GM23338 (cell line): ENCODE measurements around the gene GADD45GIP1. TPM values are rescaled to one million over a fixed set of nuclear protein-coding genes. Genes with fewer than 3 reads are reported as not detected.

Source experiments
- CREB1 ChIP-seq: fragments of 250-450 bp; sonication (Bioruptor Pico); IDR thresholded peaks from 2 replicates; pipeline ENCODE4 v1.5.0; 2020; ENCODE audit warnings: low read depth, mild to moderate bottlenecking, moderate library complexity
- EZH2phosphoT487 ChIP-seq: fragments of 200-600 bp; sonication (generic); IDR thresholded peaks from one replicate; pipeline ENCODE4 v1.8.1; 2018; ENCODE audit warnings: antibody characterized with exemption; ENCODE audit not compliant: unreplicated experiment
- NANOG ChIP-seq: IDR thresholded peaks from 2 replicates; pipeline ENCODE4 v1.6.1; 2016; ENCODE audit warnings: antibody characterized with exemption, borderline replicate concordance
- STAT1 ChIP-seq: IDR thresholded peaks from one replicate; pipeline ENCODE4 v1.6.1; 2016; ENCODE audit warnings: antibody characterized with exemption; ENCODE audit not compliant: unreplicated experiment
- ZNF114 ChIP-seq: fragments of 250-450 bp; sonication (Bioruptor Pico); IDR thresholded peaks from 2 replicates; pipeline ENCODE4 v1.5.0; 2020; ENCODE audit warnings: mild to moderate bottlenecking, moderate library complexity
- ZNF331 ChIP-seq: fragments of 250-450 bp; sonication (Bioruptor Pico); IDR thresholded peaks from 2 replicates; pipeline ENCODE4 v1.5.0; 2020; ENCODE audit warnings: low read depth, mild to moderate bottlenecking, moderate library complexity
- polyA plus RNA-seq: library from polyadenylated mRNA; unstranded; fragments of >200 nt; fragmentation: Nextera tagmentation; extraction: Ambion mirVana; gene quantifications from 2 replicates; pipeline ENCODE4 v1.2.1, GENCODE V29; 2016
- total RNA-seq: library from RNA; depleted of rRNA; stranded (reverse); fragments of >200 nt; shearing (Covaris generic); gene quantifications from 2 replicates; pipeline ENCODE4 v1.2.3, GENCODE V29; 2014
- TF ChIP-seq, protein P1 (sequence below): fragments of 250-450 bp; sonication (Bioruptor Pico); IDR thresholded peaks from 2 replicates; pipeline ENCODE4 v1.5.0; 2020; ENCODE audit warnings: mild to moderate bottlenecking, moderate library complexity
- TF ChIP-seq, protein P2 (sequence below): IDR thresholded peaks from 2 replicates; pipeline ENCODE4 v1.6.1; 2016; ENCODE audit warnings: antibody characterized with exemption

GADD45GIP1 gene
- total and polyA plus RNA-seq, 2 experiments from 2014 or later = 63.9 to 255 TPM

DNA sequence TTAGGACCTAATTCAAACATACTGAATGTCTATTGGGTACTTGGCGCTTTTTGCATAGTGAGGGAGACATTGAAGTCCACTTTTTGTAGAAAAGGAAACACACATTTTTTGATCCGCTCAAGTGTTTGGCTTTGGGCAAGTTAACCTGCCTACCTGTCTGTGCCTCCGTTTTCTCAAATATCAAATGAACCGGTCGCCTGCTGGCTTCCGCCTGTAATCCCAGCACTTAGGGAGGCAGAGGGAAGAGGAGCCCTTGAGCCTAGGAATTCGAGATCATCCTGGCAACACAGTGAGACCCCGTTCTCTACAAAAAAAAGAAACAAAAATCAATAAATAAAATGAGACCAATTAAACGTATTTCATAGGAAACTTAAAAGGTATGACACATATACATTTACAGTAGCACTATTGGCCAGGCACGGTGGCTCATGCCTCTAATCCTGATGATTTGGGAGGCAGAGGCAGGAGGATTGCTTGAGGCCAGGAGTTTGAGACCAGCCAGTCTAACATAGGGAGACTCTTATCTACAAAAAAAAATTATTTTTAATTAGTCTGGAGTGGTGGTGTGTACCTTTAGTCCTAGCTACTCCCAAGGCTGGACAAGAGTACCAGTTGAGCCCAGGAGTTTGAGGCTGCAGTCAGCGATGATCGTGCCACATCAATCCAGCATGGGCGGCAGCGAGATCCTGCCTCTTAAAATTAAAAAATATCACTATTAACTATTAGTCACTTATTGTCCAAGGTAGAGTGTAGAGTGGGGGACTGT is 10.1 kb downstream of the GADD45GIP1 start (continued):
- TF ChIP-seq, protein P1, sequence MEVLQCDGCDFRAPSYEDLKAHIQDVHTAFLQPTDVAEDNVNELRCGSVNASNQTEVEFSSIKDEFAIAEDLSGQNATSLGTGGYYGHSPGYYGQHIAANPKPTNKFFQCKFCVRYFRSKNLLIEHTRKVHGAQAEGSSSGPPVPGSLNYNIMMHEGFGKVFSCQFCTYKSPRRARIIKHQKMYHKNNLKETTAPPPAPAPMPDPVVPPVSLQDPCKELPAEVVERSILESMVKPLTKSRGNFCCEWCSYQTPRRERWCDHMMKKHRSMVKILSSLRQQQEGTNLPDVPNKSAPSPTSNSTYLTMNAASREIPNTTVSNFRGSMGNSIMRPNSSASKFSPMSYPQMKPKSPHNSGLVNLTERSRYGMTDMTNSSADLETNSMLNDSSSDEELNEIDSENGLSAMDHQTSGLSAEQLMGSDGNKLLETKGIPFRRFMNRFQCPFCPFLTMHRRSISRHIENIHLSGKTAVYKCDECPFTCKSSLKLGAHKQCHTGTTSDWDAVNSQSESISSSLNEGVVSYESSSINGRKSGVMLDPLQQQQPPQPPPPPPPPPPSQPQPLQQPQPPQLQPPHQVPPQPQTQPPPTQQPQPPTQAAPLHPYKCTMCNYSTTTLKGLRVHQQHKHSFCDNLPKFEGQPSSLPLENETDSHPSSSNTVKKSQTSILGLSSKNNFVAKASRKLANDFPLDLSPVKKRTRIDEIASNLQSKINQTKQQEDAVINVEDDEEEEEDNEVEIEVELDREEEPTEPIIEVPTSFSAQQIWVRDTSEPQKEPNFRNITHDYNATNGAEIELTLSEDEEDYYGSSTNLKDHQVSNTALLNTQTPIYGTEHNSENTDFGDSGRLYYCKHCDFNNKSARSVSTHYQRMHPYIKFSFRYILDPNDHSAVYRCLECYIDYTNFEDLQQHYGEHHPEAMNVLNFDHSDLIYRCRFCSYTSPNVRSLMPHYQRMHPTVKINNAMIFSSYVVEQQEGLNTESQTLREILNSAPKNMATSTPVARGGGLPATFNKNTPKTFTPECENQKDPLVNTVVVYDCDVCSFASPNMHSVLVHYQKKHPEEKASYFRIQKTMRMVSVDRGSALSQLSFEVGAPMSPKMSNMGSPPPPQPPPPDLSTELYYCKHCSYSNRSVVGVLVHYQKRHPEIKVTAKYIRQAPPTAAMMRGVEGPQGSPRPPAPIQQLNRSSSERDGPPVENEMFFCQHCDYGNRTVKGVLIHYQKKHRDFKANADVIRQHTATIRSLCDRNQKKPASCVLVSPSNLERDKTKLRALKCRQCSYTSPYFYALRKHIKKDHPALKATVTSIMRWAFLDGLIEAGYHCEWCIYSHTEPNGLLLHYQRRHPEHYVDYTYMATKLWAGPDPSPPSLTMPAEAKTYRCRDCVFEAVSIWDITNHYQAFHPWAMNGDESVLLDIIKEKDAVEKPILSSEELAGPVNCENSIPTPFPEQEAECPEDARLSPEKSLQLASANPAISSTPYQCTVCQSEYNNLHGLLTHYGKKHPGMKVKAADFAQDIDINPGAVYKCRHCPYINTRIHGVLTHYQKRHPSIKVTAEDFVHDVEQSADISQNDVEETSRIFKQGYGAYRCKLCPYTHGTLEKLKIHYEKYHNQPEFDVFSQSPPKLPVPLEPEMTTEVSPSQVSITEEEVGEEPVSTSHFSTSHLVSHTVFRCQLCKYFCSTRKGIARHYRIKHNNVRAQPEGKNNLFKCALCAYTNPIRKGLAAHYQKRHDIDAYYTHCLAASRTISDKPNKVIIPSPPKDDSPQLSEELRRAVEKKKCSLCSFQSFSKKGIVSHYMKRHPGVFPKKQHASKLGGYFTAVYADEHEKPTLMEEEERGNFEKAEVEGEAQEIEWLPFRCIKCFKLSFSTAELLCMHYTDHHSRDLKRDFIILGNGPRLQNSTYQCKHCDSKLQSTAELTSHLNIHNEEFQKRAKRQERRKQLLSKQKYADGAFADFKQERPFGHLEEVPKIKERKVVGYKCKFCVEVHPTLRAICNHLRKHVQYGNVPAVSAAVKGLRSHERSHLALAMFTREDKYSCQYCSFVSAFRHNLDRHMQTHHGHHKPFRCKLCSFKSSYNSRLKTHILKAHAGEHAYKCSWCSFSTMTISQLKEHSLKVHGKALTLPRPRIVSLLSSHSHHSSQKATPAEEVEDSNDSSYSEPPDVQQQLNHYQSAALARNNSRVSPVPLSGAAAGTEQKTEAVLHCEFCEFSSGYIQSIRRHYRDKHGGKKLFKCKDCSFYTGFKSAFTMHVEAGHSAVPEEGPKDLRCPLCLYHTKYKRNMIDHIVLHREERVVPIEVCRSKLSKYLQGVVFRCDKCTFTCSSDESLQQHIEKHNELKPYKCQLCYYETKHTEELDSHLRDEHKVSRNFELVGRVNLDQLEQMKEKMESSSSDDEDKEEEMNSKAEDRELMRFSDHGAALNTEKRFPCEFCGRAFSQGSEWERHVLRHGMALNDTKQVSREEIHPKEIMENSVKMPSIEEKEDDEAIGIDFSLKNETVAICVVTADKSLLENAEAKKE (CRISPR knock-in tag) = no peak
- TF ChIP-seq NANOG = no peak
- no peak for TF ChIP-seq ZNF114 (CRISPR knock-in tag)
- no peak for TF ChIP-seq STAT1
- TF ChIP-seq ZNF331 = no peak
- TF ChIP-seq, protein P2, sequence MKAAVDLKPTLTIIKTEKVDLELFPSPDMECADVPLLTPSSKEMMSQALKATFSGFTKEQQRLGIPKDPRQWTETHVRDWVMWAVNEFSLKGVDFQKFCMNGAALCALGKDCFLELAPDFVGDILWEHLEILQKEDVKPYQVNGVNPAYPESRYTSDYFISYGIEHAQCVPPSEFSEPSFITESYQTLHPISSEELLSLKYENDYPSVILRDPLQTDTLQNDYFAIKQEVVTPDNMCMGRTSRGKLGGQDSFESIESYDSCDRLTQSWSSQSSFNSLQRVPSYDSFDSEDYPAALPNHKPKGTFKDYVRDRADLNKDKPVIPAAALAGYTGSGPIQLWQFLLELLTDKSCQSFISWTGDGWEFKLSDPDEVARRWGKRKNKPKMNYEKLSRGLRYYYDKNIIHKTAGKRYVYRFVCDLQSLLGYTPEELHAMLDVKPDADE = no peak
- TF ChIP-seq CREB1 (CRISPR knock-in tag) = no peak
- no peak for TF ChIP-seq EZH2phosphoT487
